HG03139 (cell line): ENCODE measurements around the gene UNC119.
"Not testable (repeated sequence)": the region's sequence is repeated elsewhere in the genome, so short reads cannot be mapped to it uniquely, and the experiment has no call there.

ENCODE experiments used
- ATAC-seq: cut with Tn5 transposase; IDR thresholded peaks from one replicate; pipeline ENCODE4 v1.9.1; 2021; ENCODE audit not compliant: unreplicated experiment

UNC119 gene

GRCh38 chr17:28552176-28552999 lies at the start of gene UNC119:
Gene UNC119, minus strand, starts transcription at chr17:28552624. Its CDS starts 67 bp downstream, at chr17:28552557.
- ATAC-seq = peak; percentile 40

- ATAC-seq = peak; percentile 41
Observed at GRCh38 chr17:28599311-28600184, 47.1 kb upstream of the UNC119 start.

GRCh38 chr17:28598799-28599310 lies 46.4 kb upstream of the UNC119 start, which contains the start of gene SPAG5:
Gene SPAG5, minus strand, starts transcription at chr17:28599025. Its CDS starts 79 bp downstream, at chr17:28598946.
- peak; percentile 78 for ATAC-seq

- ATAC-seq = no peak
Observed at GRCh38 chr17:28598389-28598788, 46.0 kb upstream of the UNC119 start.

- no peak for ATAC-seq
Observed at GRCh38 chr17:28597606-28598383, 45.4 kb upstream of the UNC119 start.

GRCh38 chr17:28592260-28592659 lies 39.8 kb upstream of the UNC119 start:
- ATAC-seq = no peak

- ATAC-seq = no peak
Observed at GRCh38 chr17:28585851-28586250, 33.4 kb upstream of the UNC119 start.

GRCh38 chr17:28584434-28584833 lies 32.0 kb upstream of the UNC119 start:
- no peak for ATAC-seq

- no peak for ATAC-seq
Observed at GRCh38 chr17:28582513-28582912, 30.1 kb upstream of the UNC119 start.

- no peak for ATAC-seq
Observed at GRCh38 chr17:28580959-28581358, 28.5 kb upstream of the UNC119 start.

- no peak for ATAC-seq
Observed at GRCh38 chr17:28579526-28579925, 27.1 kb upstream of the UNC119 start.

- ATAC-seq = no peak
Observed at GRCh38 chr17:28578246-28579195, 26.1 kb upstream of the UNC119 start.

- no peak for ATAC-seq
Observed at GRCh38 chr17:28577466-28577824, 25.0 kb upstream of the UNC119 start.

GRCh38 chr17:28576758-28577465 lies 24.5 kb upstream of the UNC119 start, which contains the start of gene ALDOC:
Gene ALDOC, minus strand, starts transcription at chr17:28576895. Its CDS starts 1,363 bp downstream, at chr17:28575532.
- peak; percentile 78 for ATAC-seq

- not testable (repeated sequence) for ATAC-seq
Observed at GRCh38 chr17:28576016-28576415, 23.6 kb upstream of the UNC119 start.

- no peak for ATAC-seq
Observed at GRCh38 chr17:28575126-28575795, 22.8 kb upstream of the UNC119 start.

- no peak for ATAC-seq
Observed at GRCh38 chr17:28574526-28574925, 22.1 kb upstream of the UNC119 start.

- ATAC-seq = no peak
Observed at GRCh38 chr17:28573966-28574480, 21.6 kb upstream of the UNC119 start.
